Activated T-cell treated with anti-CD3 and anti-CD28 coated beads, Interleukin-2, amount 50 U/mL, for 4 hours (primary cell): ENCODE results near the gene GUCD1. TPM values are rescaled to one million over a fixed set of nuclear protein-coding genes. Genes with fewer than 3 reads are reported as not detected.

Experiments
- ATAC-seq, 2 donors: fragments of 200-7000 bp; cut with Tn5 transposase; one replicate each; pipeline ENCODE4 v1.10.0; 2021
- DNase-seq: peaks from one replicate; pipeline ENCODE4 v3.0.0-alpha.2; 2020
- H3K27me3 Mint-ChIP-seq: one replicate; pipeline ENCODE4 v1.8.0; 2021; ENCODE audit warnings: low read depth, mixed read lengths
- H3K36me3 Mint-ChIP-seq: one replicate; pipeline ENCODE4 v1.8.0; 2022; ENCODE audit warnings: mixed read lengths; ENCODE audit not compliant: insufficient read depth
- H3K4me1 Mint-ChIP-seq: one replicate; pipeline ENCODE4 v1.8.0; 2021; ENCODE audit warnings: low read depth, mixed read lengths
- H3K4me3 Mint-ChIP-seq: one replicate; pipeline ENCODE4 v1.8.0; 2021; ENCODE audit warnings: mild to moderate bottlenecking, moderate library complexity, mixed read lengths
- H3K9me3 Mint-ChIP-seq: one replicate; pipeline ENCODE4 v1.8.0; 2021; ENCODE audit warnings: mixed read lengths
- total RNA-seq, 3 donors: library from RNA; stranded (reverse); gene quantifications; one replicate each; pipeline ENCODE4 v1.2.1, GENCODE V29; 2021

The GUCD1 gene
- total RNA-seq, 3 donors from 2014 or later: 85.9 to 105 (median 92.2) TPM

DNA sequence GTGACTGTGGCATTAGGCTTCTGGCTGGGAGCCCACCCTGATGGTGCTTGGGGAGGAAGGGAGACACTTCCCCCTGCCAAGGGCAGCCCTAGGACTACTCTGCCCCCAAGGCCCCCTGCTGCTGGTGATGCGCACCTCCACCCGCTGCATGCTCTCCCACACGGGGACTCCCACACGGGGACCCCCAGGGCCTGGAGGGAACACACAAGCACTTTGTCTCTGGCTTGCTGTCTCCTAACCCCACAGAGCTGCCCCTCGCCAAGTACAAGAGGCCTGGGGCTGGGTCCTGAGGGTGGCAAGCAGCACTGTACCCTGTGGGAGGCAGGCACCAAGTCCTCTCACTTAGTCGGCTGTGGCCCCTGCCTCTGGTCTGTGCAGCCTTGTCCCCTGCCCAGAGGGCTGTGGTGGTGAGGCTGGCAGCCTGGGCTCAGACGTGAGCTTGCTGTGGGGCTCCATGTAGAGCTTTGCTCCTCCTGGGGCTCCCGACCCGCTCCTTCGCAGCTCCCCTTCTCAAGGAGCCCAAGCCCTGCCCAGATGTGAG, 30.0 kb upstream of the GUCD1 start:
- H3K4me1 Mint-ChIP-seq: no peaks in the 10 kb centered on the region
- H3K9me3 Mint-ChIP-seq: no peaks in the 10 kb centered on the region
- no peak overlapping the region for H3K4me3 Mint-ChIP-seq
- ATAC-seq: no peak
- no peaks in the 10 kb centered on the region for H3K27me3 Mint-ChIP-seq
- H3K36me3 Mint-ChIP-seq: no peaks in the 10 kb centered on the region
- DNase-seq: no peak

DNA sequence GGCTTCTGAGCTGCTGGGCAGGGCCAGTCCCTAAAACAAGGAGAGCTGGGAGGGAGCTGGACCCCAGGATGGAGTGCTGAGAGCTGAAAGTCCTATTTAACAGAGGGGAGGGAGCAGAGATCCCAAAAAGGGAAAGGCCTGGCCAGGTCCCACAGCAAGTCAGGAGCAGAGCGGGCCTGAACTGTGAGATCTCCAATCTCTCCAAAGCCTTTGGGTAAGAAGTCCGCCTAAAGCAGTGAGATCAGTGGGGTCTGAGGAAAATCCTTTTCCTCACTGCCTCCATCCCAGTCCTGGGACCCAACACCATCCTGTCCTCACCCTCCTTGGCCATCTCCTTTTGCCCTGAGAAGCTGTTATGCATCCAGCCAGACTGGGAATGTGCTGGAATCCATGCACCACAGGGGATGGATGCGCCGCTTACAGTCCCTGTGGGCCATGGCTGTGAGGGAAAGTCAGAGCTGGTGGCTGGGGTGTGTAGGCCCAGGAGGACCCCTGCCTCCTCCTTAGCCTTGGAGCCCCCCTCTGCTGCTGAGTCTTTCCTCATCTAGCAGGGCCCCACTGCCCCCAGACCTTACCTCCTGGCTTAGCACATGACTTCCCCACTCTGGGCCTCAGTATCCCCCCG, 29.3 kb upstream of the GUCD1 start:
- no peaks in the 10 kb centered on the region for H3K36me3 Mint-ChIP-seq
- DNase-seq: no peak
- H3K27me3 Mint-ChIP-seq: no peaks in the 10 kb centered on the region
- H3K9me3 Mint-ChIP-seq: no peaks in the 10 kb centered on the region
- H3K4me1 Mint-ChIP-seq: no peaks in the 10 kb centered on the region
- H3K4me3 Mint-ChIP-seq: no peak overlapping the region
- ATAC-seq: no peak

DNA sequence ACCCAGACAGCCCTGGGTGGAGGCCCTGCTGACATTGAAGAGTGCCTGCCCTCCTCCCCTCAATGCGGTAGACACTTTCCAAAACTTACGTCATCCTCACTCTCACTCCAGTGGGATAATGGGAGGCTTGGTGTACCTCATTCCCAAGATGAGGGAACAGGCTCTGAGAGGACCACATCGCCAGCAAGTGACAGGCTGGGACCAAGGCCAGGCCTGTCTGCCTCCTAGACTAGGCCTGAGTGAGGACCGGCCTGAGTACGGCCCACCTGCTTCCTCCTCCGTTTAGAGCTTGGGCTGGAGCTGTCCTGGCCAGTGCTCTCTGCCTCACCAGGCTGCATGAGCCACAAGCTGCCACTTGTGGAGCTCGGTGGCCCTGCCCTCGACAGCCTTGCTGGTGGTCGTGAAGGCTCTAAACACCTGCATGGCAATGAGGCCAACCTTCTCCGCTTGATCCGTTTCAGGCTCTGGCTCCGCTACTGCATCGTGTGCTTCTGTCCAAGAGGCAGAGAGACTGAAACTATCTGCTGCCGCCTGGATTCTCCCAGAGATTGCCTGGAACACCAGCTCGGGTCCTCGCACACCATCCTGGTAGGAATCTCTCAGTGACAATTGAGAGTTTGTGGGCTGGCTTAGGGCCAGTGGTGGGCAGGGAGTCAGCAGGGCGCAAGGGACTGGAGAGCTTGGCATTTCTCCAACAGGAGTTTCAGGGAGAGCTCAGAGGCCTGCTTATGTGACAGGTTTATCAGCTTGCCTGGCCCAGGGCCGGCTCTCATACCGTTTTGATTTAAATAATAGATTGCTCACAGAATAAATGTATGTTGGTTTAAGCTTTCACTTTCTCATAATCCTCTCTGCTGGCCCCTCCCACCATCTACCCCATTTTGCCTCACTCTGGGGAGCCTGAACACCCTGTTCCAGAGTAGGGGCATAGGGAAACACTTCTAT, 28.6 kb upstream of the GUCD1 start:
- peak in 1 of 2 donors; percentile 32 for ATAC-seq
- H3K4me1 Mint-ChIP-seq: no peaks in the 10 kb centered on the region
- no peaks in the 10 kb centered on the region for H3K9me3 Mint-ChIP-seq
- no peaks in the 10 kb centered on the region for H3K27me3 Mint-ChIP-seq
- no peak overlapping the region for H3K4me3 Mint-ChIP-seq
- H3K36me3 Mint-ChIP-seq: no peaks in the 10 kb centered on the region
- DNase-seq: no peak

DNA sequence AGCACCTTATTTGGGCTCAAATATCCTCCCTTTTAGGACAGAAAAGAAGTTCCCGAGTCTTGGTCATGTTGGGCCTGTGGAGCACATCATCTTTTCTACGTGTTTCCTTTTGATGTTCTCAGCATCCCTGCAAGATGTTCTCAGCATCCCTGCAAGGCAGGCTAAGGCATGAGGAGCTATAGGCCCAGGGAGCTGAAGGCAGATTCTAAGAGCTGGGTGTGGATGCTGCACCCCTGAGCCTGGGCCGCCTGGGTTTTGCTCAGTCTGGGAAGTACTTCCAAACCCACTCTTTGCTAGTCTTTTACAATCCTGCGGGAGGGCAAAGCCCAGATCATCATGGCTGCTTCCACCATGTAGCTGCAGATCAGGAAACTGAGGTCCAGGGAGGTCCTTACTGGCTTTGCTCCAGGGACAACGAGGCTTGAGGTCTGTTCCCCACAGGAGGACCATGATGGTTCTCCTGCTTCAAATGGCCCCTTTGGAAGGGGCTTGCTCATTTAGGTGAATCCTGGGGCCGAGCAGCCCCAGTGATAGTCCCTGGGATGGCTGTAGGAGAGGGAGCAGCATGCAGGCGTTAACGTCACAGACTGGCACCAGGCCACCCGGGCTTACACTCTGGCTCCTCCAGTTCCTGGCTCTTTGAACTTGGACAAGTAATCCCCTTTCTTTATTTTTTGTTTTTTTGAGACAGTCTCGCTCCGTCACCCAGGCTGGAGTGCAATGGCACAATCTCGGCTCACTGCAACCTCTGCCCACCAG, 27.3 kb upstream of the GUCD1 start:
- H3K27me3 Mint-ChIP-seq: no peaks in the 10 kb centered on the region
- H3K36me3 Mint-ChIP-seq: no peaks in the 10 kb centered on the region

DNA sequence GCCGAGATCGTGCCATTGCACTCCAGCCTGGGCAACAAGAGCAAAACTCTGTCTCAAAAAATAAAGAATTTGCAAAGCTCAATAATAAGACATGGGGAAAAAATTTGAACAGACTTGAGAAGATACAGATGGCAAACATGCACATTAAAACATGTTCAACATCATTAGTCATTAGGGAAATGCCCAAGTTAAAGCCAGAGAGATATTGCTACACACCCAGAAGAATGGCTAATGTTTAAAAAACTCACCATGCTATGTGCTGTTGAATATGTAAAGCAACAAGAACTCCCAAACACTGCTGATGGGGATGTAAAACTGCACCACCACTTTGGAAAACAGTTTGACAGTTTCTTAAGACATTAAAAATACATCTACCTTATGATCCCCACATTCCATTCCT, 25.3 kb upstream of the GUCD1 start:
- H3K4me3 Mint-ChIP-seq: no peak overlapping the region
- peaks cover 6% of the 10 kb centered on the region for H3K36me3 Mint-ChIP-seq
- no peaks in the 10 kb centered on the region for H3K27me3 Mint-ChIP-seq
- H3K9me3 Mint-ChIP-seq: no peaks in the 10 kb centered on the region
- ATAC-seq: no peak
- H3K4me1 Mint-ChIP-seq: peaks cover 3% of the 10 kb centered on the region
- no peak for DNase-seq

More for the DNA sequence above, 27.3 kb upstream of the GUCD1 start:
- DNase-seq (no peak), ATAC-seq (no peak)
- Mint-ChIP-seq H3K4me1 (no peaks in the 10 kb centered on the region), H3K9me3 (no peaks in the 10 kb centered on the region), H3K4me3 (no peak overlapping the region)

DNA sequence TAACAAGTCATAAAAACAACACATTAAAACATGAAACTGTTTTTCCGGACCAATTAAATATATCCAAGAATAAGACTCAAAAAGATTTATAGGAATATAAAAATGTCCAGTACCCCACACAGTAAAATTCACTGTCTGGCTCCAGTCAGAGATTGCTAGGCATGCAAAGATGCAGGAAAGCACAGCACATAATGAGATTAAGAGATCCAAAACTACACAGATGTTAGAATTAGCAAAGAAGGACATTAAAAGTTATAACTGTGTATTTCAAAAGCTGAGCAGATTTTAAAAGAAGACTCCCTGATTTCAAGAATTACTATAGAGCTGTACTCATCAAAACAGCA, 24.3 kb upstream of the GUCD1 start:
- DNase-seq (no peak), ATAC-seq (no peak)
- H3K4me1 Mint-ChIP-seq: peaks cover 3% of the 10 kb centered on the region
- H3K36me3 Mint-ChIP-seq: peaks cover 15% of the 10 kb centered on the region
- H3K4me3 Mint-ChIP-seq: no peak overlapping the region
- no peaks in the 10 kb centered on the region for H3K9me3 Mint-ChIP-seq
- no peaks in the 10 kb centered on the region for H3K27me3 Mint-ChIP-seq

DNA sequence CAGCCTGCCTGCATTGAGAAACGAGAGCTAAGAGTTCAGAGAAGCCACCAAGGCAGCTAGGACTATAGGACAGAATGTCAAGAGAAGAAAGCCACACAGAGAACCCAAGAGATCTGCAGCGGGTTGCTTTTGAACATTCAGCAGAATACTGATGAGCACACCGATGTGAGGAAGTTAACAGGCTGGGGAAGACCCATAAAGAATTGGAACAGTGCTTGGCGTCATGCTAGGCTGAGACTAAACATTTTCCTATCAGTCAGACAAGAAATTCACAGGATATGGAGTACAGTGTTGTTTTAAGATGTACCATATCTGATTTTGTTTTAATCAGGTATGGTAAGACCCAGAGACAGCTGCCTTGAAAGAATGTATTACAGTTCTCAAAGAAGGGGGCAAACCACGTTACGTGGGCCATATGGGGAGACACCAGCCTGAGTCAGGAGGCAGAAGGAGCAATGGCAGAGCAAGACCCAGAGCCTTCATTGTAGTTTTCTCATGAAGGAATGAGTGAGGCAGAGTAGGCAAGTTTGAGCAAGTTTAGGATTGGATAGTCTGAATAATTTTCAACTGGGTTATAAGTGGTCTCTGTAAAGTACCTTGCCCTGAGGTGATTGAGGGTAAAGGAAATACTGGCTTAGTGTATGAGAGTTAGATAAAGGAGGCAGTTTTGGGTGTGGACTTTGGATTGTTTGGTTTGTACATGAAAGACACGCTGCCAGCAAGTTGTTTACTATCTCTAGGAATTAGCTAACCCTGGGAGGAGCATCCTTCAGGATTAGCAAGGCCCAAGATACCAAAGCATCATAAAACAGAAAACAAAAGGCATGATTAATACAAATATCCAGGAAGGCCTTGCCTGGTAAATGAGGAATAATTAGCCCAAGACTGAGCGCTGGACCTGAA, 23.7 kb upstream of the GUCD1 start:
- peaks cover 19% of the 10 kb centered on the region for H3K36me3 Mint-ChIP-seq
- H3K4me3 Mint-ChIP-seq: no peak overlapping the region
- peak in 1 of 2 donors; percentile 28 for ATAC-seq
- H3K9me3 Mint-ChIP-seq: no peaks in the 10 kb centered on the region
- H3K27me3 Mint-ChIP-seq: no peaks in the 10 kb centered on the region
- peaks cover 3% of the 10 kb centered on the region for H3K4me1 Mint-ChIP-seq
- DNase-seq: no peak

DNA sequence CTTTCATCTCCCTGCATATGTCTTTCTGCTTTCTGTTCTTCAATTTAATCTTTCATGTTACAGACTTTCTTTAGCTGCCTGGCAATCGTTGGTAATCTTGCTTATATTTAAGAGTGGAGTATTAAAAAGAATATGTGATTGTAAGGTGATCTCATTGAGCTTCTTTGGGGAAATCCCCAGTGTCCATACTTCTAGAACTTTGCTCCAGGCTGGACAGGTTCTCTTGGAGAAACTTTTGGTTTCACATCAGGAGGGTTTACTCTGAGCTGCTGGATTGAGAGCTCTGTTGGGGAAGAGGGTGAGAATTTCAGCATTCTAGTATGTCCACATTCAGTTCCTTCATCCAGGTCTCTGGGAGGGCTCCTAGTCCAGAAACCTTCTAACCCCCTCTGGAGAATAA, 21.8 kb upstream of the GUCD1 start:
- Mint-ChIP-seq H3K36me3 (peaks cover 27% of the 10 kb centered on the region), H3K27me3 (no peaks in the 10 kb centered on the region), H3K9me3 (no peaks in the 10 kb centered on the region), H3K4me3 (no peak overlapping the region), H3K4me1 (peaks cover 3% of the 10 kb centered on the region)
- DNase-seq: no peak
- ATAC-seq: no peak

DNA sequence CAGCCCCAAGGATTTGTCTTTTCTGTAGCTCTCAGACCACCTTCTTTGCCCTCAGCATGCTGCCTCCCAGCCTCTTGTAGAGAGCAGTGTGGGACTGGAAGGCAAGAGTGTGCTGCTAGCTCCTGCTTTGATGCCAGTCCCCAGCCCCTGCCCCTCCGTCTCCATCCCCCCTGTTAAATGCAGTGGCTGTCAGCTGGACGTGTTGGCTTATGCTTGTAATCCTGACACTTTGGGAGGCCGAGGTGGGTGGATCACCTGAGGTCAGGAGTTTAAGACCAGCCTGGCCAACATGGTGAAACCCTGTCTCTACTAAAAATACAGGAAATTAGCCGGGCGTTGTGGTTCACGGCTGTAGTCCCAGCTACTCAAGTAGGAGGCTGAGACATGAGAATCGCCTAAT, 16.3 kb upstream of the GUCD1 start:
- Mint-ChIP-seq H3K36me3 (peaks cover 41% of the 10 kb centered on the region), H3K9me3 (no peaks in the 10 kb centered on the region), H3K4me3 (no peak overlapping the region), H3K4me1 (peaks cover 8% of the 10 kb centered on the region), H3K27me3 (no peaks in the 10 kb centered on the region)
- DNase-seq (no peak), ATAC-seq (no peak)

DNA sequence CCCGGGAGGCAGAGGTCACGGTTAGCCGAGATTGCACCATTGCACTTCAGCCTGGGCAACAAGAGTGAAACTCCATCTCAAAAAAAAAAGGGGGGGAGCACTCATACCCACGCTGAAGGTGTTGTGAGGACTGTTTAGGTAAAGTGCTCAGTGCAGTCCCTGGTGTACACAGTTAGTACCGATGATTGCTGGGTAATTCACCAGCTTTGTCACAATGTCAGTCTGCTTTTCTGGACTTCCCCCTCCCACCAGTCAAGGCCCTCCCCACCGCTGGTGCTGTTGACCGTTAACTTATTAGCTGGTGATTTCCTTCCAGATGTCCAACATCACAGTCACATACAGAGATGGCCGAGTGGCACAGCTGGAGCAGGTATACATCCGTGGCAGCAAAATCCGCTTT, 12.7 kb upstream of the GUCD1 start:
- H3K27me3 Mint-ChIP-seq: no peaks in the 10 kb centered on the region
- DNase-seq: no peak
- no peak overlapping the region for H3K4me3 Mint-ChIP-seq
- peaks cover 37% of the 10 kb centered on the region for H3K4me1 Mint-ChIP-seq
- peaks cover 21% of the 10 kb centered on the region for H3K36me3 Mint-ChIP-seq
- no peaks in the 10 kb centered on the region for H3K9me3 Mint-ChIP-seq
- ATAC-seq: no peak

DNA sequence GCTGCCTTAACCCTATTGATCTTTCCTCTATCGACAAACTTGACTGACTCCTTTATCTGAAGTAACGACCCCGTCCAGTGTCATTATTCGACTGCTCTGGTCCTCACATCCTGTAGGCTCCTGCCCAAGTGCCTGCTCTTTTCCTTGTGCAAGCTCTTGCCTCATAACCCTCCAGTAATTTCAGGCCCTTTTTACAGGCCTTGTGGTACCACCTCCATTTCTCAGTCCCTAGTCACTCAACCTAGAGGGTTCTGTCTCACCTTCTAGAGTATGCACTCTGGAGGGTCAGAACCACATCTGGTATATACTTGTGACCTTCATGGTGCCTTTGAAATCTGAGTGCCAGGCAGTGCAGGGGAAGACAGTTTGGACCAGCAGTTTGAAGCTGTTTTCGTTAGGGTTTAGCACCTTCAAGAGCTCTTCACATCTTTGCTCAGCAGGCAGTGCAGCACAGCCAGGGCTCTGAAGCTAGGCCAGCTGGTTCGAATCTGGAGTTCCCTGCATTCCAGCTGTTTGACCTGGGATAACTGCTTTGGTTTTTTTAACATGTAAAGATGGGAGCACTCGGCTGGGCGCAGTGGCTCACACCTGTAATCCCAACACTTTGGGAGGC, 12.1 kb upstream of the GUCD1 start:
- H3K36me3 Mint-ChIP-seq: peaks cover 21% of the 10 kb centered on the region
- no peak for ATAC-seq
- no peak for DNase-seq
- H3K27me3 Mint-ChIP-seq: no peaks in the 10 kb centered on the region
- H3K4me3 Mint-ChIP-seq: no peak overlapping the region
- no peaks in the 10 kb centered on the region for H3K9me3 Mint-ChIP-seq
- H3K4me1 Mint-ChIP-seq: peaks cover 40% of the 10 kb centered on the region

DNA sequence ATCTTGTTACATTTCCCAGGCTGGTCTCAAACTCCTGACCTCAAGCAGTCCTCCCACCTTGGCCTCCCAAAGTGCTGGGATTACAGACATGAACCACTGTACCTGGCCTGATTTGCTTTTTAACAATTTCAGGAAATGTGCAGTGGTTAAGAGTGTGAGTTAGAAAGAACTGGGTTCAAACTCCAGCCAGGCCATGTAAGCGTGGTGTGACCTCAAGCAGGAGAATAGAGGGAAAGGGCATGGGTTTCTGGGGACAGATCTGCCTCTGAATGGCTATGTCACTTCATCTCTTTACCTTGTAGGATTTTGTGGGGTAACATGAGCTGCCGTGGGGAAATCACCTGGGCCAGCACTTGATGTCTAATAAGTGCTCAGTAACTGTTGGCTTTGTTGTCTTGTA, 10.1 kb upstream of the GUCD1 start:
- no peak overlapping the region for H3K4me3 Mint-ChIP-seq
- no peaks in the 10 kb centered on the region for H3K27me3 Mint-ChIP-seq
- H3K4me1 Mint-ChIP-seq: peaks cover 47% of the 10 kb centered on the region
- no peaks in the 10 kb centered on the region for H3K9me3 Mint-ChIP-seq
- DNase-seq (no peak), ATAC-seq (no peak)
- peaks cover 13% of the 10 kb centered on the region for H3K36me3 Mint-ChIP-seq

DNA sequence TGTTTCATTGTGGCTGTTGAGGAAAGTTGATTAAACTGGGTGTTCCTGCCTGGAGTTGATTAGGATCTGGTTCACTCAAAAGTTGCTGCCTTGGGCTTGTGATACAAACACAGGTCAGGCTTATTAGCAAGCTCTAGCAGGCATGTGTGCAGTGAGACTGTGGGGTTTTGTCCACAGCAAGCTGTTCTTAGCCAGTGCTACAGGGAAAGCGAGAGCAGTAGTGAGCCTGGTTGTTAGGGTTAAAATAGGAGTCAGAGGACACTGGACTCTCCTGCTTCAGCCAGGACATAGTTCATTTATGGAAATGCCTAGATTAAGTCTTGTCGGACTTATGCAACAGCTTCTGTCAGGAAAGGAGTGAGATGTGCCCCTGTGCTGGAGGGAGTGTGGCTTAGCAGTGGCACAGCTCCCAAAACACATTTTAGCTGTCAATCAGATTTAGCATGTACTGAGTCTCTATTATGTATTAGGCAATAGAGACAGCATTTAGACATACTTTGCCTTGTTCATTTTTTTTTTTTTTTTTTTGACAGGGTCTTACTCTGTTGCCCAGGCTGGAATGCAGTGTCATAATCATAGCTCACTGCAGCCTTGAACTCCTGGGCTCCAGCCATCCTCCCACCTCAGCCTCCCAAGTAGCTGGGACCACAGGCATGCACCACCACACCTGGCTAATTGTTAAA, 9.6 kb upstream of the GUCD1 start:
- Mint-ChIP-seq H3K4me3 (no peak overlapping the region), H3K36me3 (peaks cover 11% of the 10 kb centered on the region), H3K27me3 (no peaks in the 10 kb centered on the region), H3K9me3 (no peaks in the 10 kb centered on the region), H3K4me1 (peaks cover 50% of the 10 kb centered on the region)
- ATAC-seq (no peak), DNase-seq (no peak)
